HG02588 (cell line): ENCODE measurements around the gene PEX26.
"Not testable (repeated sequence)": the region's sequence is repeated elsewhere in the genome, so short reads cannot be mapped to it uniquely, and the experiment has no call there.

Experiments
- ATAC-seq: cut with Tn5 transposase; IDR thresholded peaks from one replicate; pipeline ENCODE4 v1.9.1; 2021; ENCODE audit warnings: mild to moderate bottlenecking, moderate library complexity; ENCODE audit not compliant: unreplicated experiment

Gene PEX26

DNA sequence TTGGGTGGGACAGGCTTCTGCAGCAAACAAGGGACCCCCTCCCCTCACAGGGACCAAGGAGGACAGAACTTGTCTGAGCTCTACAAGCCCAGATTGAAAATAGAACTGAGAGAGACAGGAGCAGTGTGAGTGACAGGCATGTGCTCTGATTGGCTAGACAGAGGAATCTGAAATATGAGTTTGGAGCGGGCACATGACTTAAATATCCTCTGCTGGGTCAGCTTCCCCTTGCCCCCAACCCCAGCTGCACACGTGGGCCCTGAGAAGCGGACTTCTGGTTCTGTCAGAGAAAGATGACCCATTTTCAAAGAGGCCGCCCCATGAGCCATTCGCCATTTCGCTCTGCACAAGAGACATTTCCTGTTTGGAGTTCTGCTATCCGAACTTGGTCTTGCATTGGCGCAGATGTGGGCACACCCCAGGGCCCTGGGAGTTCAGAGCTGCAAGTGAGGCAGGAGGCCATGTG, 38.1 kb downstream of the PEX26 start:
- ATAC-seq, result no peak

DNA sequence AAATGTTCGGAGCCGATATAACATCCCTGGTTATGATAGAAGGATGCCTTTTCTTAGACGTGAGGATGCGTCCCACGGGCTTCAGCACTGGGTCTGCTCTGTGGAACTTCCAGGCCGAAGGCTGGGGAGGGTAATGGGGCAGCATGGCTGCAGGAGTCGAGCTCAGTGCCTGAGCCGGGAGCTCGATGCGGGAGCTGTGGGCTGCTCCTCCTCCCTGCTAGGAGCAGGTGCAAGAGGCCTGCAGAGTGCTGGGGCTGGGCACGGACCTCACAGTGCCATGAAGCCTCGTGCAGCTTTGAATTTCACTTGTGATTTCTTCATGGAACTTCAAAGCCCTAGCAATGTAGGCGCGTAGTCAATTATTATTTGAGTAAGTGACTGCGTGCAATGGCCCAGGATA, 38.8 kb downstream of the PEX26 start:
- ATAC-seq, result no peak

DNA sequence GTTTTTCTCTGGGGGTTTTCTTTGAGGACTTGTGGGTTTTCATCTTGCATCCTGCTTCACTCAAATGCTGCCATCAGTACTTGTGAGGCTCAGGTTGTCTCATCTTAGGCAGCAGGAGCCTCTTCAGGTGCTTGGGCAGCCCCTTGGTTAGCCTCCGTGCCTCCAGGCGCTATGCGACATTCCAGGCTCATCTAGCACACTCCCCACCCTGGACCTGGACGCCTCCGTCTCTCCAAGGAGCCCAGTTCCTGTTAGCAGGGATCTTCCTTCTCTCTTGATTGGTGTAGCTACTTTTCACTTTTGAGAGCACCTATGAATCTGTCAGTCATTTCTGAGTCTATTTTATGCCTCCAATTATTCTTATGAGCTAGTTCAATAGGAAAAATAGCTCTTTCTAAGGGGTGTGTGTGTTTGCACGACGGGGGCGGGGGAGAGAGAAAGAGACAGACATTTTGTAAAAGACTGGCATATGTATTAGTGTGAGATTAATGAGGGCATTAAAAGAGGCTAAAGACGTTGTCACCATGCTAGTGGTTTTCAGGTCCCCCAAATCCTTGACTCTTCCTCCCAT, 40.6 kb downstream of the PEX26 start:
- ATAC-seq, result no peak

DNA sequence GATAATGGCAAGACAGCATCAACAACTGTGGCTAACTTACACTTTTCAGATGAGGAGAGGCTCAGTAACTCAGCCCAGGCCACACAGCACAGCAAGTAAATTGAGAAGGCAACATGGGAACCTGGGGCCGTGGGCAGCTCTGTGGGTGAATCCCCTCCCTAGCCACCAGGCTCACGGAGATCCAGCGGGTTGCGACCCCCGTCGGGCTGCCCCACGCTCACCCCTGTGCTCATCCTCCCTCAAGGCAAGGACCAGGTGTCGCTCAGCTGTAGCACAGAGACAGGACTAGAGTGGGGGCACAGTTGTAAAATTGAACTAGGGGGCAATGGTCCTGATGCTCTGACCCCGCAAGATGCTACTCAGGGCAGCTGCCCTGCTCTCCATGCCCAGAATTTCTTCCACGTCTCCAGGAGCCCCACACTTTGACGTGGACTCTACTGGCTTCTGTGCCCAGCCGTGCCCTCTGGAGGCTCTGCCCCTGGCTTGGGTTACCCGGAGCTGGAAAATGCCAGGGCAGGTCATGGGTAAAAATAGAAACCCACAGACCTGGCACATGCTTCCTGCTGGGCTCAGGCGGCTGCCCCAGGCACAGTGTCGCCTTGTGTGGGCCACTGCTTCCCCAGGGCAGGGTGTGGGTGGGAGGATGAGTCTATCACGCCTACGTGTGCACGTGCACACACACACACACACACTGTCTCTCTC, 41.8 kb downstream of the PEX26 start:
- no peak for ATAC-seq

DNA sequence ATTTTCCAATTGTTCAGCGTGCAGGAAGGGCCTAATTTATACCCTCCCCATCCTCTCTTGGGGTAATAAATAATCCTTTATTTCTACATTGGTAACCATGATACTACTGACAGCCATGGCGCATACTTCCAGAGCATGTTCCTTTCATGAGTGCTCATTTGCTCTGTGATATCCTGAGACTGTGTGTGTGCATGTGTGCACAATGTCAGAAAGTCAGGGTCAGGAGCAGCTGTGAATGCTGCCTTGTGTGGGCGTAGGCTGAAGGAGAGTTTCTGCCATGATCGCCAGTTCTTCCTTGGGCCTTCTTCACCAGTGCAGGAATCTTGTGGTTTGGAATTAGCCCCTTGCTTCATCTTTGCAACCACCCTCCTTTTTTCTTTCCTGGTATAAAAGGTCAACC, 43.1 kb downstream of the PEX26 start:
- ATAC-seq, result no peak

DNA sequence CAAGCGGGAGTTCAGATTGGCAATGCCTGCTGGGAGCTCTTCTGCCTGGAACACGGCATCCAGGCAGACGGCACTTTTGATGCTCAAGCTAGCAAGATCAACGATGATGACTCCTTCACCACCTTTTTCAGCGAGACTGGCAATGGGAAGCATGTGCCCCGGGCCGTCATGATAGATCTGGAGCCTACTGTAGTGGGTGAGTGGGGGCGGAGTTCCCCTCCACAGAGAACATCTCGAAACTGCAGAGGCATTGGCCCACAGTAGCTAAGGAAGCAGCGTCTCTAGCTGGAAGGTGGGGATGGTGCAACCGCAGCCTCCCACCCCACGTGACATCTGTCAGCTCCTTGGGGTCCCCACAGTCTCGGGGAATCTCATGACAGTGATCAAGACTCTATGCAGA, 43.7 kb downstream of the PEX26 start:
- no peak for ATAC-seq

DNA sequence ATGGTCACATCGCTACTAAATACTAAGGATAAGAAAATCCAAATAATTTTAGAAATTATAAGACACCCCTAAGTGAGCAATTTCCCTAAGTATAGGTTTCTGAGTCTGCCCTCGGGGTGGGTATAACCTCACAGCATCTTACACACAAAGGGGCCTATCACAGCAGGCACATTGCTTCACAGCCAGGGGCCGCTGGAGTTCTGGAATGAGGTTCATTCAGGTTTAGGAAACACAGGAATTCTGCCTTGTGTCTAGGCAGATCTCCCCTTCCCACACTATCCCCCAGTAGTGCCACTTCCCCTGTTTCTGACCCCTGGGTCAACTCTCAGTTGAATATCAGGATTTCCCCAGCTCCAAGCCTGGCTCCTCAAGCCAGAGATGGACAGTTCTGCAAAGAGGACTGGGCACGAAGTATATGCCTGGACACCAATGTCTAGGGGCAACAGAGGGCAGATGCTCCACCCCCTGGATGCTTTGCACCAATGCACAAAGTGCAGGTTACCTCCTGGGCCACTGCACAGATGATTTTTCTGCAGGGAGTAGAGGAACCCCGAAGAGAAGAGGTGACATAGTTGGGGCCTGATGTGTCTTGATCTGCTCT, 44.3 kb downstream of the PEX26 start:
- no peak for ATAC-seq

DNA sequence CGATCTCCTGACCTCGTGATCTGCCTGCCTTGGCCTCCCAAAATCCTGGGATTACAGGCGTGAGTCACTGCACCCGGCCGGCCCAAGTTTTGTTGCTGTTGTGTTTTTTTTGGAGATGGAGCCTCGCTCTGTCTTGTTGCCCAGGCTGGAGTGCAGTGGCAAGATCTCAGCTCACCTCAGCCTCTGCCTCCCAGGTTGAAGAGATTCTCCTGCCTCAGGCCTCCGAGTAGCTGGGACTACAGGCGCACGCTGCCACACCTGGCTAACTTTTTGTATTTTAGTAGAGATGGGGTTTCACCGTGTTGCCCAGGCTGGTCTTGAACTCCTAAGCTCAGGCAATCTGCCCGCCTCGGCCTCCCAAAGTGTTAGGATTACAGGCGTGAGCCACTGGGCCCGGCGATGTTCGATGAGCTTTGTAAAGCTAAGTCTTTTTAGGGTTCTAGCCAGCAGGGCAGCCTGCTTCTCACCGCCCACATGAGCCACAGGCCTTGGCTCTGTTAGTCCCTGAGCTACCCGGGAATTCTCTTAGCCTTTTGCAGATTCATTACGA, 45.8 kb downstream of the PEX26 start:
- ATAC-seq, result not testable (repeated sequence)

DNA sequence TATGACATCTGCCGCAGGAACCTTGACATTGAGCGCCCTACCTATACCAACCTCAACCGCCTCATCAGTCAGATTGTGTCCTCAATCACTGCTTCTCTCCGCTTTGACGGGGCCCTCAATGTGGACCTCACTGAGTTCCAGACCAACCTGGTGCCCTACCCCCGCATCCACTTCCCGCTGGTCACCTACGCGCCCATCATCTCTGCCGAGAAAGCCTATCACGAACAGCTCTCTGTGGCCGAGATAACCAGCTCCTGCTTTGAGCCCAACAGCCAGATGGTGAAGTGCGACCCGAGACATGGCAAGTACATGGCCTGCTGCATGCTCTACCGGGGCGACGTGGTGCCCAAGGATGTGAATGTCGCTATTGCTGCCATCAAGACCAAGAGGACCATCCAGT, 48.8 kb downstream of the PEX26 start:
- ATAC-seq, result no peak

DNA sequence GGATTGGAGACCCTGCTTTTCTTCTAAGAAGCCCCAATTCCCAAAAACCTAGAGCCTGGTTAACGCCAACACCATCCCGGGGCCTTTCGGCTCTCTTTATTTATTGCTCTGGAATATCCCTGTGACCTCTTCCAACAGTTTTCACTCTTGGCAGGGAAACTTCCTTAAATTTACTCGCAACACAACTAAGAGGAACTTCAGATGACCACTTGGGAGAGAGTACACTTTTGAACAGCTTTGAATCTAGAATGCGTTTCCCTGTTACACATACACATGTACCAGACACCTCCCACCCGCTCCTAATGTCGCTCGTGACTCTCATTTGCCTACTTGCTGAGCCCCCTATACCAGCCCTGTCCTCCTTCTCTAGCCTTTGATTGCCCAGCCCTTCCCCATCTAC, 52.2 kb downstream of the PEX26 start:
- ATAC-seq, result no peak

DNA sequence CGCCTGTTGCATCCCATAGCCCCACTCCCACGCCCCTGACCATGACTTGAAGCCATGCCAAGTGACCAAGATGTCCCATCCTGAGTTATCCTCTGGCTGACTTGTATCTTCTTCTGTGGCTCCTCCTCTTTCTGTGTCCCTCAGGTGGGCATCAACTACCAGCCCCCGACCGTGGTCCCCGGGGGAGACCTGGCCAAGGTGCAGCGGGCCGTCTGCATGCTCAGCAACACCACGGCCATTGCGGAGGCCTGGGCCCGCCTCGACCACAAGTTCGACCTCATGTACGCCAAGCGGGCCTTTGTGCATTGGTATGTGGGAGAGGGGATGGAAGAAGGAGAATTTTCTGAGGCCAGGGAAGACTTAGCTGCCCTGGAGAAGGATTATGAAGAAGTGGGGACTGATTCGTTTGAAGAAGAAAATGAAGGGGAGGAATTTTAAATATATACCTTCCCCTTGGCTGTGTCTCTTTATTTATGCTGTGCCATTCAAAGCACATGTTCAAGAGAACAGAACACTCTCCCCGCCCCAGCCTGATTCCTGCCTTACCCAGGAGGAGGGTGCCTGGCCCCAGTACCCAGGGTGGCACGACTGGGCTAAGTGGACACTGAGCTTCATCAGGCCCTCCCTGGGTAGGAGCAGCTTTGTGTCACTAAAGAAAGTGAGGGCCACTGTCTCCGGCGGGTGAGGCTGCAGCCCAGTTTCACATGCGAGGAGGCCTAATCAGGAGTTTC, 53.1 kb downstream of the PEX26 start:
- ATAC-seq, result no peak

DNA sequence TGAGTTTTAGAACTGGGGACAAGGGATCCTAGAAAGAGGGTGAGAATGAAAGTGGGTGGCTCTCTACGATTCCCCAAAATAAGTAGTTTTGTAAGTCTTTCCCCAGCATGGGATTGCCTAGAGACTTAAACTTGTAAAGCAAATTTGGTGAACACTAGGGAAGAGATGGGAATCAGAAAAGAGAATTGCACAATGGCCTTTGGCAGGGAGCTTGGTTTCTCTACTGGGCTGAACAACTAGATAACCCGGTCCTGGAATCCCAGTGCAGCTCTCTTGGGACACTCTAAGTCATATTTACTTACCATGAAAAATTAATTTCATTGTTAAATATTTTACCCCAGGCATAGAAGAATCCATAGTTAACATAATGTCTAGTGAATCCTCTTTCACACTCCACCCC, 55.7 kb downstream of the PEX26 start:
- no peak for ATAC-seq

DNA sequence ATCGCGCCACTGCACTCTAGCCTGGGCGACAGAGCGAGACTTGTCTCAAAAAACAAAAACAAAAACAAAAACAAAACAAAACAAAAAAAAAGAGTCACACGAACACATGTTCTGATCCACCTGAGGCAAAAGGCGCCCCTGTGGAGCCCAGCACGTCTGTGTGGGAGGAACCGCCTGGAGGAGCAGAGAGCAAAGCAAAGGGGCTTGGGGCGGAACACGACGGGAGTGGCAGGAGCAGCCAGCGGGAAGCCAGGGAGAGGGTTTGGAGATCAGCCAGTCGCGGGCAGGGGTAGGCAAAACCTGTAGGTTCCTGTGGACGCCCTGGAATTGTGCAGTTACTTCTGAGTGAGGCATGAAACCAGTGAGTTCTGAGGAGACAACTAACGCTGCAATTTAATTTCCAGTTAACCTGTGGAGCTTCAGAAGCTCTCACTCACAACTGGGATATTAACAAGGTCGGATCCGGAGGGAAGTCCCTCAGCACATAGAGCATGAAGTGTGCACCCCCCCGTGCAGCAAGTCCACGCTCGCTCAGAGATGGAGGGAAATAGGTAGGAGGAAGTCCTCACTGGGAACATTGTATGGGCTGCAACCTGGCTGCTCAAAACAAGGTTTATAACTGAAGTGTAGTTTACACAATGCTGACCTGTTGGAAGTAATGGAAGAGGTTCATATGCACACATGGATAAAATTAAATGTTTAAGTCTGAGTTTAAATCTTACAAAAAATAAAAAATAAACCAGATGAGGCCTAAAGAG, 59.0 kb downstream of the PEX26 start:
- ATAC-seq, result no peak

DNA sequence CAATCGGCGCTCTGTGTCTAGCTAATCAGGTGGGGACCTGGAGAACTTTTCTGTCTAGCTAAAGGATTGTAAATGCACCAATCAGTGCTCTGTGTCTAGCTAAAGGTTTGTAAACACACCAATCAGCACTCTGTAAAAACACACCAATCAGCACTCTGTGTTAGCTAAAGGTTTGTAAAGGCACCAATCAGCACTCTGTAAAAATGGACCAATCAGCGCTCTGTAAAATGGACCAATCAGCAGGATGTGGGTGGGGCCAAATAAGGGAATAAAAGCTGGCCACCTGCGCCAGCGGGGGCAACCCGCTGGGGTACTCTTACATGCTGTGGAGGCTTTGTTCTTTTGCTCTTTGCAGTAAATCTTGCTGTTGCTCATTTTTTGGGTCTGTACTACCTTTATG, 63.2 kb downstream of the PEX26 start:
- ATAC-seq, result not testable (repeated sequence)

DNA sequence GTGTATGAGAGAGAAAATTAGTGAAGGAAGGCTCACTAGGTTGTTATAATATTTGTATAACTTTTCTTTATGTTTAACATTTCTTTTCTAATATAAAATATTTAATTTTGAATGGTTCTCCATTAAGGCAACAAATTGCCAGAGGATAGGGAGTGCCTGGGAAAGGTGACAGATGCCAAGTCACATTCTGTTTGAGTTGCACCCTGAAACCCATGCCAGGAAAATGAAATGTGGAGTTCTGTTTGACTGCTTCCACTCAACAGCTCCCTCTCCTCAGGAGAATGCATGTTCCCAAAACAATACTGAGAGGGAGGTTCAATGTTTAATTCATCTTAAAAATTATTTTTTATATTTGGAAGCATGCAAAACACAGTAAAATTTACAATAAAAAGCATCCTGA, 66.3 kb downstream of the PEX26 start:
- no peak for ATAC-seq

DNA sequence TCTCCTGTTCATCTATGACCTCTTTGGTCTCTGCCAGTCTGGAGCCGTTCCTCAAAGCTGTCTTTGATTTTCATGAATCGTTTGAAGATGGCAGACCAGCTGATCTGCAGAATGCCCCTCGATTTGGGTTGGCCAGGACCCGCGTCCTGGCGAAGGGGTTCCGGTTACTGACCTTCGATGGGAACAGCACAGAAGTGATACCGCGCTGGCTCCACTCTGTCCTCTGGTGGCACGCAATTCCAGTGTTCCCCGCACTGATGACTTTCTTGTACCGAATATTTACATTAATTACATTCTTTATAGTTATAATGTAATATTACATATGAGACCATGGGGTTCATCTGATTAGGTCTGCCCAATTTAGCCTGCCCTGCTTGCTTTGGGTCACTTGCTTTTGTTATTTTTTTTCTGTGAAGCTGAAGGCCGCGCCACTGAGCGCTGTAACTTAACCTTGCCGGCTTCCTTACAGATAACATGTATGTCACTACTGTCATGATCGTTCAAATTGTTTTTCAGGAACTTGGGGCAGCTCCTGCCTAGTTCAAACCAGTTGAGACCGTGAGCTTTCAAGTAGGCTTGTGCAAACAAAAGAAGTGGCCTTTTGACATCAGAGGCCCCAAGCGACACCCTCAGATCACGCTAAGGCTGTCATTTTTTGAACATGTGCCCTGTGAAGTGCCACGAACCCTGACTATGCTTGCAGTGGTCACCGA, 68.0 kb downstream of the PEX26 start:
- no peak for ATAC-seq

DNA sequence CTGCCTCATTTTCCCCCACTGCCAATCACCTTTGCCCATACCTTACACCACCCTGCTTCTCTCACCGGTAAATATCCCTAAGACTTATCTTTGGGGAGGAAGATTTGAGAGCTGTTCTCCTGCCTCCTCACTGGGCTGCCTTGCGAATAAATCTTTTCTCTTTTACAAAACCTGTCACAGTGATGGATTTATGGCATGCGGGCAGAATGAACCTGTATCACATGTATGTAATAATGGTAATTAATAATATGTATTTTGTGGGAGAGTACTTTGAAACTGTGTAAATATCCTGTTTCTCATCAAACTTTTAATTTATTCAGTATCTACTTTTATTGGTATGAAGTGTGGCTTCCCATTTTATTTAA, 68.6 kb downstream of the PEX26 start:
- no peak for ATAC-seq

DNA sequence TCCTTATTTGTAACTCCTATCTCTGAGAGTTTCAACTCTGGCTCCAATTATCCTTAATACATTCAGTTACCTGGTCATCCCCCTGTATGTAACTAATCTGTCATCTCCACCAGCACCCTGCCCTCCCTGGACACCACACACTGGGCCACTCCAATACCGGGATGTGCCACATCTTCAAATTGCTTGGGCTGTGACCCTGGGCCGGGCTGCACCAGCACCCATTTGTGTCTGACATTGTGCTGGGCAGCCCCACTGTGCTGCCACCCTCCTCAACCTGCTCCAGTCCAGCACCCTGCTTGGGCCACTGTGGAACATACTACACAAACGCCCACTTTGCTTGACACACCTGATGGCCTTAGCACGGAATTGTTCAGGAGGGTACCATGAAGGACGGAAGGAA, 70.0 kb downstream of the PEX26 start:
- no peak for ATAC-seq

DNA sequence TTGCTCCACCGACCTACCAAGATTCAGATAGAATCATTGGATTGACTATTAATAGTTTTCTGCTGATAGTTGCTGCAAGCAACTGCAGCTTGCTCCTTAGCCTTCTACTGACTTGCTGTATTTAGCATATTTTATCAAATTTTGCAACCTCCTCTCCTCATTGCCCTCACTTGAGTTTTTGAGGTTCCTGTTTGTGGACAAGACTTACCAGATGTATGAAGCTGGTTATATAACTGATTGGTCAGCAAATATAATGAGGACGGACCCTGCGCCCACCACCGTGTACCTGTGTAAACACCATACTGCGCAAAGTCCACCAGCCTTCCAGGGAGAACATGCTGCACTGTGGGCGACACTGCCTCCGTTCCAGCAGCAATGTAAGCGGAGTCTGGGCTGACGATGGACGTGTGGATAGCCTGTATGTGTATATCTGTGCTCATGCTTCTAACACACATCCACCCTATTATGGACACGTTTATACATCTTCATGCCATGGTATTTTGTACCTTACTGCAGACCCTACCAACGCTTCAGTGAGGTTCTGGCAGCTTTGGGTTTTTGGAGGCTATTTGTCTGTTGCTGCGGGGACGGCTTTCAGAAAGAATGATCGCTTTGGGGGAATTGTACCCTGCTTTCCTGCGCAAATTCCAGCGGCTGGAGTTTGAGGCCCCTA, 70.6 kb downstream of the PEX26 start:
- no peak for ATAC-seq

DNA sequence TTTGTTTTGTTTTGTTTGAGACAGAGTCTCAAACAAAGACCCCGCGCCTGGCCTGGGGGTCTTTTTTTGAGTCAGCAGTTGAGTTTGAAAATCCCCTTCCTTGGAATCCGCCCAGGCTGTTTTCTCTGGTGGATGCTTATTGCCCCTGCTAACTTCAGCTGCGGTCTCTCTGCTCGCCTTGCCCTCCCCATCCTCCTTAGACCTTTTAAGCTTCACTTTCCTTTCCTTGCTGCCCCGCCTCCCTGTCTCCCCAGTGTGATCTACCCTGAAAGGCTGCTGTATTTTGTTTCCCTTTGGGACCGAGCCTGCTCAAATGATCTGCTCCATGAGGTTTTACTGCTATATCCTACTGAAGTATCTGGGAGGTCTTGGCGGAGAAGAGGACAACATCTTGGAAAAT, 74.7 kb downstream of the PEX26 start:
- ATAC-seq, result no peak
